ENCODE data around the gene SLC25A21.

The SLC25A21 gene

GRCh38 chr14:37116933-37117849, 55.2 kb downstream of the SLC25A21 start (continued):
- TF ChIP-seq SCRT2 (tag by site-specific recombination; IDR thresholded peaks at IDR 0.05), result no peak
- no peak for TF ChIP-seq ZNF707 (tag by site-specific recombination; IDR thresholded peaks at IDR 0.05)
- no peak for TF ChIP-seq ZNF112 (tag by site-specific recombination; IDR thresholded peaks at IDR 0.05)
- no peak for TF ChIP-seq ZNF433 (tag by site-specific recombination; IDR thresholded peaks at IDR 0.05; ENCODE audit: low read depth)
- TF ChIP-seq MZF1 (tag by site-specific recombination; IDR thresholded peaks at IDR 0.05; ENCODE audit: borderline replicate concordance), result peak; percentile 73; the same call in 1 of the 2 replicates
- TF ChIP-seq ZNF510 (tag by site-specific recombination; IDR thresholded peaks at IDR 0.05; ENCODE audit: insufficient replicate concordance), result no peak
- TF ChIP-seq, protein P1, sequence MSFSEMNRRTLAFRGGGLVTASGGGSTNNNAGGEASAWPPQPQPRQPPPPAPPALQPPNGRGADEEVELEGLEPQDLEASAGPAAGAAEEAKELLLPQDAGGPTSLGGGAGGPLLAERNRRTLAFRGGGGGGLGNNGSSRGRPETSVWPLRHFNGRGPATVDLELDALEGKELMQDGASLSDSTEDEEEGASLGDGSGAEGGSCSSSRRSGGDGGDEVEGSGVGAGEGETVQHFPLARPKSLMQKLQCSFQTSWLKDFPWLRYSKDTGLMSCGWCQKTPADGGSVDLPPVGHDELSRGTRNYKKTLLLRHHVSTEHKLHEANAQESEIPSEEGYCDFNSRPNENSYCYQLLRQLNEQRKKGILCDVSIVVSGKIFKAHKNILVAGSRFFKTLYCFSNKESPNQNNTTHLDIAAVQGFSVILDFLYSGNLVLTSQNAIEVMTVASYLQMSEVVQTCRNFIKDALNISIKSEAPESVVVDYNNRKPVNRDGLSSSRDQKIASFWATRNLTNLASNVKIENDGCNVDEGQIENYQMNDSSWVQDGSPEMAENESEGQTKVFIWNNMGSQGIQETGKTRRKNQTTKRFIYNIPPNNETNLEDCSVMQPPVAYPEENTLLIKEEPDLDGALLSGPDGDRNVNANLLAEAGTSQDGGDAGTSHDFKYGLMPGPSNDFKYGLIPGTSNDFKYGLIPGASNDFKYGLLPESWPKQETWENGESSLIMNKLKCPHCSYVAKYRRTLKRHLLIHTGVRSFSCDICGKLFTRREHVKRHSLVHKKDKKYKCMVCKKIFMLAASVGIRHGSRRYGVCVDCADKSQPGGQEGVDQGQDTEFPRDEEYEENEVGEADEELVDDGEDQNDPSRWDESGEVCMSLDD (tag by site-specific recombination; IDR thresholded peaks at IDR 0.05), result no peak
- no peak for TF ChIP-seq ZNF26 (tag by site-specific recombination; IDR thresholded peaks at IDR 0.05)
- no peak for TF ChIP-seq ZNF394 (tag by site-specific recombination; IDR thresholded peaks at IDR 0.05; ENCODE audit: borderline replicate concordance)
- no peak for TF ChIP-seq ZNF837 (tag by site-specific recombination; IDR thresholded peaks at IDR 0.05)
- no peak for TF ChIP-seq ZNF776 (tag by site-specific recombination; IDR thresholded peaks at IDR 0.05; ENCODE audit: borderline replicate concordance)
- TF ChIP-seq ZNF221 (tag by site-specific recombination; IDR thresholded peaks at IDR 0.05; ENCODE audit: borderline replicate concordance), result no peak
- TF ChIP-seq, protein P2, sequence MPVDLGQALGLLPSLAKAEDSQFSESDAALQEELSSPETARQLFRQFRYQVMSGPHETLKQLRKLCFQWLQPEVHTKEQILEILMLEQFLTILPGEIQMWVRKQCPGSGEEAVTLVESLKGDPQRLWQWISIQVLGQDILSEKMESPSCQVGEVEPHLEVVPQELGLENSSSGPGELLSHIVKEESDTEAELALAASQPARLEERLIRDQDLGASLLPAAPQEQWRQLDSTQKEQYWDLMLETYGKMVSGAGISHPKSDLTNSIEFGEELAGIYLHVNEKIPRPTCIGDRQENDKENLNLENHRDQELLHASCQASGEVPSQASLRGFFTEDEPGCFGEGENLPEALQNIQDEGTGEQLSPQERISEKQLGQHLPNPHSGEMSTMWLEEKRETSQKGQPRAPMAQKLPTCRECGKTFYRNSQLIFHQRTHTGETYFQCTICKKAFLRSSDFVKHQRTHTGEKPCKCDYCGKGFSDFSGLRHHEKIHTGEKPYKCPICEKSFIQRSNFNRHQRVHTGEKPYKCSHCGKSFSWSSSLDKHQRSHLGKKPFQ (tag by site-specific recombination; IDR thresholded peaks at IDR 0.05), result peak; percentile 48; the same call in 1 of the 2 replicates
- no peak for TF ChIP-seq ZBTB7A (tag by site-specific recombination; IDR thresholded peaks at IDR 0.05; ENCODE audit: low read depth)
- TF ChIP-seq, protein P3, sequence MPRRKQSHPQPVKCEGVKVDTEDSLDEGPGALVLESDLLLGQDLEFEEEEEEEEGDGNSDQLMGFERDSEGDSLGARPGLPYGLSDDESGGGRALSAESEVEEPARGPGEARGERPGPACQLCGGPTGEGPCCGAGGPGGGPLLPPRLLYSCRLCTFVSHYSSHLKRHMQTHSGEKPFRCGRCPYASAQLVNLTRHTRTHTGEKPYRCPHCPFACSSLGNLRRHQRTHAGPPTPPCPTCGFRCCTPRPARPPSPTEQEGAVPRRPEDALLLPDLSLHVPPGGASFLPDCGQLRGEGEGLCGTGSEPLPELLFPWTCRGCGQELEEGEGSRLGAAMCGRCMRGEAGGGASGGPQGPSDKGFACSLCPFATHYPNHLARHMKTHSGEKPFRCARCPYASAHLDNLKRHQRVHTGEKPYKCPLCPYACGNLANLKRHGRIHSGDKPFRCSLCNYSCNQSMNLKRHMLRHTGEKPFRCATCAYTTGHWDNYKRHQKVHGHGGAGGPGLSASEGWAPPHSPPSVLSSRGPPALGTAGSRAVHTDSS (tag by site-specific recombination; IDR thresholded peaks at IDR 0.05), result no peak
- no peak for TF ChIP-seq ZNF768 (tag by site-specific recombination; IDR thresholded peaks at IDR 0.05)
- TF ChIP-seq BCL6B (tag by site-specific recombination; IDR thresholded peaks at IDR 0.05), result no peak
- TF ChIP-seq ZNF785 (tag by site-specific recombination; IDR thresholded peaks at IDR 0.05), result no peak
- TF ChIP-seq, protein P4, sequence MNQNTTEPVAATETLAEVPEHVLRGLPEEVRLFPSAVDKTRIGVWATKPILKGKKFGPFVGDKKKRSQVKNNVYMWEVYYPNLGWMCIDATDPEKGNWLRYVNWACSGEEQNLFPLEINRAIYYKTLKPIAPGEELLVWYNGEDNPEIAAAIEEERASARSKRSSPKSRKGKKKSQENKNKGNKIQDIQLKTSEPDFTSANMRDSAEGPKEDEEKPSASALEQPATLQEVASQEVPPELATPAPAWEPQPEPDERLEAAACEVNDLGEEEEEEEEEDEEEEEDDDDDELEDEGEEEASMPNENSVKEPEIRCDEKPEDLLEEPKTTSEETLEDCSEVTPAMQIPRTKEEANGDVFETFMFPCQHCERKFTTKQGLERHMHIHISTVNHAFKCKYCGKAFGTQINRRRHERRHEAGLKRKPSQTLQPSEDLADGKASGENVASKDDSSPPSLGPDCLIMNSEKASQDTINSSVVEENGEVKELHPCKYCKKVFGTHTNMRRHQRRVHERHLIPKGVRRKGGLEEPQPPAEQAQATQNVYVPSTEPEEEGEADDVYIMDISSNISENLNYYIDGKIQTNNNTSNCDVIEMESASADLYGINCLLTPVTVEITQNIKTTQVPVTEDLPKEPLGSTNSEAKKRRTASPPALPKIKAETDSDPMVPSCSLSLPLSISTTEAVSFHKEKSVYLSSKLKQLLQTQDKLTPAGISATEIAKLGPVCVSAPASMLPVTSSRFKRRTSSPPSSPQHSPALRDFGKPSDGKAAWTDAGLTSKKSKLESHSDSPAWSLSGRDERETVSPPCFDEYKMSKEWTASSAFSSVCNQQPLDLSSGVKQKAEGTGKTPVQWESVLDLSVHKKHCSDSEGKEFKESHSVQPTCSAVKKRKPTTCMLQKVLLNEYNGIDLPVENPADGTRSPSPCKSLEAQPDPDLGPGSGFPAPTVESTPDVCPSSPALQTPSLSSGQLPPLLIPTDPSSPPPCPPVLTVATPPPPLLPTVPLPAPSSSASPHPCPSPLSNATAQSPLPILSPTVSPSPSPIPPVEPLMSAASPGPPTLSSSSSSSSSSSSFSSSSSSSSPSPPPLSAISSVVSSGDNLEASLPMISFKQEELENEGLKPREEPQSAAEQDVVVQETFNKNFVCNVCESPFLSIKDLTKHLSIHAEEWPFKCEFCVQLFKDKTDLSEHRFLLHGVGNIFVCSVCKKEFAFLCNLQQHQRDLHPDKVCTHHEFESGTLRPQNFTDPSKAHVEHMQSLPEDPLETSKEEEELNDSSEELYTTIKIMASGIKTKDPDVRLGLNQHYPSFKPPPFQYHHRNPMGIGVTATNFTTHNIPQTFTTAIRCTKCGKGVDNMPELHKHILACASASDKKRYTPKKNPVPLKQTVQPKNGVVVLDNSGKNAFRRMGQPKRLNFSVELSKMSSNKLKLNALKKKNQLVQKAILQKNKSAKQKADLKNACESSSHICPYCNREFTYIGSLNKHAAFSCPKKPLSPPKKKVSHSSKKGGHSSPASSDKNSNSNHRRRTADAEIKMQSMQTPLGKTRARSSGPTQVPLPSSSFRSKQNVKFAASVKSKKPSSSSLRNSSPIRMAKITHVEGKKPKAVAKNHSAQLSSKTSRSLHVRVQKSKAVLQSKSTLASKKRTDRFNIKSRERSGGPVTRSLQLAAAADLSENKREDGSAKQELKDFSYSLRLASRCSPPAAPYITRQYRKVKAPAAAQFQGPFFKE (tag by site-specific recombination; IDR thresholded peaks at IDR 0.05; ENCODE audit: borderline replicate concordance), result no peak
- TF ChIP-seq ZNF157 (tag by site-specific recombination; IDR thresholded peaks at IDR 0.05), result no peak
- TF ChIP-seq BCL11A (tag by site-specific recombination; IDR thresholded peaks at IDR 0.05; ENCODE audit: low read depth), result 0 out of 2 replicates have a peak, but pooled peaks have one; percentile 38
- no peak for TF ChIP-seq ZNF76 (tag by site-specific recombination; IDR thresholded peaks at IDR 0.05; ENCODE audit: borderline replicate concordance, low read depth)
- TF ChIP-seq YY1 (tag by site-specific recombination; IDR thresholded peaks at IDR 0.05), result no peak
- no peak for TF ChIP-seq RBAK (tag by site-specific recombination; IDR thresholded peaks at IDR 0.05)
